AG09309 (cell line): ENCODE results near the gene RXRA.

ENCODE experiments used
- DNase-seq: peaks from one replicate; pipeline ENCODE4 v3.0.0-alpha.2; 2010; ENCODE audit warnings: low read depth
- H3K4me3 ChIP-seq: 2 replicates; pipeline ENCODE4 v1.5.1; 2011; ENCODE audit warnings: mild to moderate bottlenecking, low read depth, low read length, moderate library complexity; ENCODE audit not compliant: control insufficient read depth
- CTCF ChIP-seq: IDR thresholded peaks from 2 replicates; pipeline ENCODE4 v1.5.1; 2011; ENCODE audit warnings: mild to moderate bottlenecking, low read depth, low read length, inconsistent platforms; ENCODE audit not compliant: insufficient read depth, control insufficient read depth; ENCODE audit errors: missing control alignments

RXRA gene

DNA sequence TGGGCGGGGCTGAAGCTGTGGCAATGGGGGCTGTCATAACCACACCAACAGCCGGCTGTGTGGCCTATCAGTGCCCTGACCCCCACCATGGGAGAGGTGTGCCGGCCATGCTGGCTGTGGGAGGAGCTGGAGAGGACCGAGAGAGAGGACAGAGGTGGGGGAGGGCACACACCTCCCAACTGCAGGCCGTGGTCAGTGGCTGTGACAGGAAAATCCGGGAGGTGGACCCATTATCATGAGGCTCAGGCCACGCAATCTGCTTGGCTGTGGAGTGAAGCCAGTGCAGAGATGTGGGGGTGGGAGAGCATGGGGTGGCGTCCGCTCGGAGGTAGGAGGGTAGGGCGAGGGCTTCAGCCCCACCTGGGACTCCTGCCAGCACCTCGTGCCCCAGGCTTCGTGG is 136.1 kb downstream of the RXRA start:
- DNase-seq: no peak
- no peak for TF ChIP-seq CTCF
- no peak overlapping the region for H3K4me3 ChIP-seq

DNA sequence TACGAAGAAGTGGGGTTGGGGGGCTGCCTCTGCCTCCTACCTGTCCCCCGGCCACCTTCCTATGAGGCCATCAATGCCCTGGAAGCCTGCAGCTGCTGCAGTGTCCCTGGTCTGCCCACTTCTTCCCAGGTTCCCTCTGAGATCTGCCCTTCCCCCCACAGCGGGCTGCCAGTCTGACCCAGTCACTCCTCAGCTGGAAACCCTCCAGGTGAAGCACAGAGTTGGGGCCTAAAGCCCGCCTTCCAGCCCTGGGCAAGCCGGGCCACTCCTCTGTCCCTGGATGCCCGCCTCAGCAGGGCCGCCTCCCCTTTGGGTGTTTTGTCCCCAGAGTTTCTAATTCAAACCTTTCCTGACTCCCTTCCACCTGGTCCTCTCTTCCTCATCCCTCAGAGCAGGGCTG is 137.0 kb downstream of the RXRA start:
- H3K4me3 ChIP-seq: no peak overlapping the region
- DNase-seq: no peak
- TF ChIP-seq CTCF: no peak

DNA sequence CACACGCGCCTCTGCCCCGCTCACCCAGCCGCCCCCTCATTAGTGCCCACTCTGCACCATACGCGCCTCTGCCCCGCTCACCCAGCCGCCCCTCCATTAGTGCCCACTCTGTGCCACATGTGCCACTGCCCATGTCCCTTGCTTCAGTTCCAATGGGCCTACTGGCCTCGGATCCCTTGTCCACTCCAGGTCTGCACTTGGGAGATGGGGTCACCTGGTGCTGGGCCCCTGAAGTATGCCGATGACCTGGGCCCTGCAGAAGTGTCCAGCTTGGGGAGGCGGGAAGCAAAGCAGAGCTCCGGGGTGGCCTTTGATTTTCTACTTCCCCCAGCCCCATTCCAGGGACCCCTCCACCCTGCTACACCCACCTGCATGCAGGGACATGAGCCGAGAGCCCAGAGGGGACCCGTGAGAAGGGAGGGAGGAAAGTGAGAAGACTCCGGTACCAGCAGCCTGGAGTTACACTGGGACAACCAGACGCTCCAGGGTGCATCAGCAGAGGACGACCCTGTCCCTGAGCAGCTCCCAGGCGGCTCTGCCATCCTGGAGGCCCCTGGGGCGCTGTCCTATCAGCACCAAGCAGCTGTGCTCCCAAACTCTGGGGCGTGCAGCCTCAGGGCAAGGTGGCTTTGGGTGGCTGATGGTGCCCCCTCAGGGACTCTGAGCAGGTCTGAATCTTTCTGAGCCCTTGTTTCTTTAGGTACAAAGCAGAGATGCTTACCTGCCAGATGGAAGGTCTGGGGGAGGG is 140.8 kb downstream of the RXRA start:
- DNase-seq: no peak
- TF ChIP-seq CTCF: no peak
- no peak overlapping the region for H3K4me3 ChIP-seq

DNA sequence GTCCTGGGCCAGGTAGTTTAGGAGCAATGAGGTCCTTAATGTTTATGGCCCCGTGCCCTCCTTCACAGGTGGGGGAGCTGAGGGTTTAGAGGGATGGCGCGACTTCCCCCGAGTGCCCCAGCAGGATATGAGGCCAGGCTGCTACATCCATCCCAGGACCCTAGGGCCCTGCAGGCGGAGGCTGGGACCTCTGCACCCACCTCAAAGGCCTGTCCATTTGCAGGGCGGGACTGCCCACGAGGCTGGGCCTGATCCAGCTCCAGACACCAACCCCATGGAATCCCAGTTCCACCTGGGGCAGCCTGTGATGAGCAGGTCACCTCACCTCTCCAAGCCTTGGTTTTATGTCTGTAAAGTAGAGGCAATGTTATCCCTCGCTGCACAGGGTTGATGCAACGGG is 142.1 kb downstream of the RXRA start:
- no peak overlapping the region for H3K4me3 ChIP-seq
- no peak for DNase-seq
- no peak for TF ChIP-seq CTCF

GRCh38 chr9:134469041-134469875 is 143.0 kb downstream of the RXRA start:
- TF ChIP-seq CTCF: no peak
- no peak overlapping the region for H3K4me3 ChIP-seq
- DNase-seq: no peak

DNA sequence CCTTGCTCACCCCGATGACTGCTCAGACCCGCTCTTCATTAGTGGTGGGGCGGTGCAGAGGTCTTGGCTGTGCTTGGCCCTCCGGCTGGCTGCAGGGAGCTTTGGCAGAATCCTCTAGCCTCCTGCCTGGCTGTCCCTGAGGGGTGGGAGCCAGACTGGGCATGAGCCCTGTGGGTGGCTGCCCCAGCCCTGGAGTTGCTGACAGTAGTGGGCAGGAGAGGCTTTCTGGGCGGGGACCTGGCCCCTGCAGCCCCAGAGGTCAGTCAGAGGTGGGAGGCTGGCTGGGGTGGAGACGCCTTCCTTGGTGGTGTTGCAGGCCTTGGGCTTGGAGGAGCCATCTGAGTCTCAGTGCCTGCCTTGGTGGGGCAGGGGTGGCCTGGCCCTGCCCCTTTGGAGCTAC is 146.0 kb downstream of the RXRA start:
- no peak for DNase-seq
- no peak for TF ChIP-seq CTCF
- no peak overlapping the region for H3K4me3 ChIP-seq
